Spleen (tissue), 7 donors: ENCODE data around the gene TRPM8.

Experiments
- CTCF ChIP-seq, 11 experiments: fragments of 200-600 bp in 7 of 11; fragments of 450-650 bp in 4 of 11; sonication (generic) in 4 of 11; IDR thresholded peaks in 8 of 11; conservative IDR thresholded peaks in 3 of 11; 1 replicate in 7 of 11; 2 replicates in 4 of 11; pipeline versions ENCODE4 v1.4.0 to v1.8.0; 2016 to 2021; ENCODE audit warnings: antibody characterized with exemption in 11 of 11, inconsistent platforms in 4 of 11, mild to moderate bottlenecking in 1 of 11
- POLR2A ChIP-seq, 3 donors: fragments of 450-650 bp; IDR thresholded peaks; one replicate each; pipeline ENCODE4 v1.5.1; 2017; ENCODE audit warnings: antibody characterized with exemption in 3 of 3, mild to moderate bottlenecking in 1 of 3
- donor health status: DM: no; HTN: no; CAD: no; lungs with moderate emphysema.
- donor health status: DM: no; HTN: no; CAD: no.
- donor health status: DM: no; HTN: no; CAD: no.

- TF ChIP-seq POLR2A (IDR thresholded peaks at IDR 0.05) (no peak), CTCF (IDR thresholded peaks at IDR 0.05 in 8 of 11, conservative IDR thresholded peaks at IDR 0.05 in 3 of 11) (no peak)
Measured at GRCh38 chr2:234014427-234014826, 97.3 kb downstream of the TRPM8 start.
